GM12801 (cell line): ENCODE measurements around the gene SCP2.

ENCODE experiments used
- TF ChIP-seq, protein P1 (sequence below): IDR thresholded peaks from one replicate; pipeline ENCODE4 v1.5.1; 2011; ENCODE audit warnings: control low read depth; ENCODE audit not compliant: insufficient read length; ENCODE audit errors: extremely low read depth

Gene SCP2

DNA sequence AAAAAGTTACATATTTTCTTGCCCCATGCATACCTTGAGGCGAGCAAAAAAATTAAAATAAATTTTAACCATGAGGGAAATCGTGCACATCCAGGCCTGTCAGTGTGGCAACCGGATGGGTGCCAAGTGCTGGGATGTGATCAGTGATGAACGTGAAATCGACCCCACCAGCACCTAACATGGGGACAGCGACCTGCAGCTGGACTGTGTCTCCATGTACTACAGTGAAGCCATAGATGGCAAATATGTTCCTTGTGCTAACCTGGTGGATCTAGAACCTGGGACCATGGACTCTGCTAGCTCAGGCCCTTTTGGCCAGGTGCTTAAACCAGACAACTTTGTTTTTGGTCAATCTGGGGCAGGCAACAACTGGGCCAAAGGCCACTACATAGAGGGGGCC is 67.6 kb downstream of the SCP2 start:
- TF ChIP-seq, protein P1, sequence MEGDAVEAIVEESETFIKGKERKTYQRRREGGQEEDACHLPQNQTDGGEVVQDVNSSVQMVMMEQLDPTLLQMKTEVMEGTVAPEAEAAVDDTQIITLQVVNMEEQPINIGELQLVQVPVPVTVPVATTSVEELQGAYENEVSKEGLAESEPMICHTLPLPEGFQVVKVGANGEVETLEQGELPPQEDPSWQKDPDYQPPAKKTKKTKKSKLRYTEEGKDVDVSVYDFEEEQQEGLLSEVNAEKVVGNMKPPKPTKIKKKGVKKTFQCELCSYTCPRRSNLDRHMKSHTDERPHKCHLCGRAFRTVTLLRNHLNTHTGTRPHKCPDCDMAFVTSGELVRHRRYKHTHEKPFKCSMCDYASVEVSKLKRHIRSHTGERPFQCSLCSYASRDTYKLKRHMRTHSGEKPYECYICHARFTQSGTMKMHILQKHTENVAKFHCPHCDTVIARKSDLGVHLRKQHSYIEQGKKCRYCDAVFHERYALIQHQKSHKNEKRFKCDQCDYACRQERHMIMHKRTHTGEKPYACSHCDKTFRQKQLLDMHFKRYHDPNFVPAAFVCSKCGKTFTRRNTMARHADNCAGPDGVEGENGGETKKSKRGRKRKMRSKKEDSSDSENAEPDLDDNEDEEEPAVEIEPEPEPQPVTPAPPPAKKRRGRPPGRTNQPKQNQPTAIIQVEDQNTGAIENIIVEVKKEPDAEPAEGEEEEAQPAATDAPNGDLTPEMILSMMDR = no peak

GRCh38 chr1:52996653-52997052 is 69.6 kb downstream of the SCP2 start:
- TF ChIP-seq, protein P1 = no peak

- TF ChIP-seq, protein P1 = no peak
Observed at GRCh38 chr1:53001128-53001527, 74.1 kb downstream of the SCP2 start.

DNA sequence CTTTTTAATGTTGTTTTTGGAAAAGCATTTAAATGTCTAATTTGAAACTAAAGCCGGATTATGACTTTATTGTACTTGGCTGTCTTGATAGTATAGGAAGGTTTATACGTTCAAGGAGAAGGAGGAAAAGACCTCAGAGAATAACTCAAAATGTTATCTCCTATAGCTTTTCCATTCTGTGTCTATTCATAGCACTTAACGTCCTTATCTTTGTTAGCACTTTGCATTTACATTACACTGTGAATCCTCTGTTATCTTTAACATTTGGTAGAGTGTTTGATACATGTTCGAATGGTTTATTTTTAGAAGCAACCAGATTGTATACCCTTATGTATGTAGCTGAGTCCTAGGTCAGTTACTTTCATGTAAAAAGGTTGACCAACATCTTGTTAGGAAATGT is 84.1 kb downstream of the SCP2 start:
- TF ChIP-seq, protein P1 = no peak

GRCh38 chr1:53014791-53015507 is 87.9 kb downstream of the SCP2 start:
- TF ChIP-seq, protein P1 = no peak

DNA sequence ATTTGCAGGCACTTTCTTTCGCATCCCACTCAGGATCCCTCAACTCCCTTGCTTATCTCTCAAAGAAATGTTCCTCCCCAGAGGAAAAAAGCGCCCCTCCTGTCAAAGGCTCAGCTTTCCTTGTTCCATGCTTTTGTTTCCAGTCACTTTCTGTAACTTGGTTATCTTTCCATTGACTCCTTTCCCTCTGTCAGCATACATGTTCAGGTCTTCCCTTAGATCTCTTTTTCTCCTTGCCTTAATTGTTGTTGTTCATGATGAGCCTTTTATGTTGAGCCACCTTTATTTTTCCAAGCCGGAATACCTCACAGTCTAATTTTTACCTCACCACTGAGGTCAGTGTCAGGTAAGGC is 88.4 kb downstream of the SCP2 start:
- TF ChIP-seq, protein P1 = no peak

DNA sequence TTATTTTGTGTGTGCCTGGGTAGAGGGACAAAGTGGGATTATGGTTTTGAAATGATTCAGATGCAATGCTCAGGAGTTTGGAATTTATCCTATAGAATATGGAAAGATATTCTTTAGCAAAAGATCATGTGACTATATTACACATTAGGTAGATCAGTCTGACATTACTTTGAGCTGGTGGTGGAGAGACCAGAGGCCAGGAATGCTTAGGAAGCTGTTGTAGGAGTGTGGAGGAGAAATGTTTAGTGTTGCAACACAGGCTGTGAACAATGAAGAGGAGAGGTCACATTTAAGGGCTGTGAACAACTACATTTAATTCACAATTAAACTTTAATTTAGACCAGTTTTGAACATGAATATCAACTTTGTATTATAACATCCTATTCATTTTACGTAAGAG is 89.6 kb downstream of the SCP2 start:
- TF ChIP-seq, protein P1 = no peak
